Measurements from ENCODE around the gene GOLT1B.

DNA sequence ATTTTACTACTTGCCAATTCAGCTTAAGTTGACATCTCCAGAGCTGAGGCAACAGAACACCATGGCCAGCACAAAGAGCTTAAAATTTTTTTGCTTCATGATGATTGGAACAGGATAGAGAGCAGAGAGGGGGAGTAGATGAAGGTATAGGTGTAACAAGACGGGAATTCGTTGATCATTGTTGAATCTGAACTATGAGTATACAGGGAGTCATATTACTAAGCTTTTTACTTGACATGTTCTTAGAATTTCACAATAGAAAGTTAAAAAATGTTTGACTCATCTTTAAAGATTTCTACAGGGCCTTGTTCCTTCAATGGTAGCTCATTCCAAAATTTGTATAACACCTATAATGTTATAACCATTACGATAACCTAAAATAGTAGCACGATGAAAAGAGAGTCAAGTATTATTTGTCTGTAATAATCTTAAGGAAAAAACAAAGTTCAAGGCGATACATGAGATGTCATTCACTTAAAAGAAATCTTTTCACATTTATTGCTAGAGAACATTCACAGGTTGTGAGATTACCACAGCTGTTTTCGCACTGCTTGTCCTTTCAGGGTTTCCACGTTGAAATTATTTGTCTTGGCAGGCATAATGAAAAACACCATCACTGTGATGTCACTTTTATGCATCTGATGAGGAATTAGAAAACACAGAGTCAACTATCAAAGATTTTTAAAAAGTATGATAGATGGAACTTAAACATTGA lies 58.4 kb downstream of the GOLT1B start:
- TF ChIP-seq, protein P1, sequence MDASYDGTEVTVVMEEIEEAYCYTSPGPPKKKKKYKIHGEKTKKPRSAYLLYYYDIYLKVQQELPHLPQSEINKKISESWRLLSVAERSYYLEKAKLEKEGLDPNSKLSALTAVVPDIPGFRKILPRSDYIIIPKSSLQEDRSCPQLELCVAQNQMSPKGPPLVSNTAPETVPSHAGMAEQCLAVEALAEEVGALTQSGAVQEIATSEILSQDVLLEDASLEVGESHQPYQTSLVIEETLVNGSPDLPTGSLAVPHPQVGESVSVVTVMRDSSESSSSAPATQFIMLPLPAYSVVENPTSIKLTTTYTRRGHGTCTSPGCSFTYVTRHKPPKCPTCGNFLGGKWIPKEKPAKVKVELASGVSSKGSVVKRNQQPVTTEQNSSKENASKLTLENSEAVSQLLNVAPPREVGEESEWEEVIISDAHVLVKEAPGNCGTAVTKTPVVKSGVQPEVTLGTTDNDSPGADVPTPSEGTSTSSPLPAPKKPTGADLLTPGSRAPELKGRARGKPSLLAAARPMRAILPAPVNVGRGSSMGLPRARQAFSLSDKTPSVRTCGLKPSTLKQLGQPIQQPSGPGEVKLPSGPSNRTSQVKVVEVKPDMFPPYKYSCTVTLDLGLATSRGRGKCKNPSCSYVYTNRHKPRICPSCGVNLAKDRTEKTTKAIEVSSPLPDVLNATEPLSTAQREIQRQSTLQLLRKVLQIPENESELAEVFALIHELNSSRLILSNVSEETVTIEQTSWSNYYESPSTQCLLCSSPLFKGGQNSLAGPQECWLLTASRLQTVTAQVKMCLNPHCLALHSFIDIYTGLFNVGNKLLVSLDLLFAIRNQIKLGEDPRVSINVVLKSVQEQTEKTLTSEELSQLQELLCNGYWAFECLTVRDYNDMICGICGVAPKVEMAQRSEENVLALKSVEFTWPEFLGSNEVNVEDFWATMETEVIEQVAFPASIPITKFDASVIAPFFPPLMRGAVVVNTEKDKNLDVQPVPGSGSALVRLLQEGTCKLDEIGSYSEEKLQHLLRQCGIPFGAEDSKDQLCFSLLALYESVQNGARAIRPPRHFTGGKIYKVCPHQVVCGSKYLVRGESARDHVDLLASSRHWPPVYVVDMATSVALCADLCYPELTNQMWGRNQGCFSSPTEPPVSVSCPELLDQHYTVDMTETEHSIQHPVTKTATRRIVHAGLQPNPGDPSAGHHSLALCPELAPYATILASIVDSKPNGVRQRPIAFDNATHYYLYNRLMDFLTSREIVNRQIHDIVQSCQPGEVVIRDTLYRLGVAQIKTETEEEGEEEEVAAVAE (CRISPR knock-in tag; IDR thresholded peaks at IDR 0.05; ENCODE audit: borderline replicate concordance), result no peak
- TF ChIP-seq, protein P2, sequence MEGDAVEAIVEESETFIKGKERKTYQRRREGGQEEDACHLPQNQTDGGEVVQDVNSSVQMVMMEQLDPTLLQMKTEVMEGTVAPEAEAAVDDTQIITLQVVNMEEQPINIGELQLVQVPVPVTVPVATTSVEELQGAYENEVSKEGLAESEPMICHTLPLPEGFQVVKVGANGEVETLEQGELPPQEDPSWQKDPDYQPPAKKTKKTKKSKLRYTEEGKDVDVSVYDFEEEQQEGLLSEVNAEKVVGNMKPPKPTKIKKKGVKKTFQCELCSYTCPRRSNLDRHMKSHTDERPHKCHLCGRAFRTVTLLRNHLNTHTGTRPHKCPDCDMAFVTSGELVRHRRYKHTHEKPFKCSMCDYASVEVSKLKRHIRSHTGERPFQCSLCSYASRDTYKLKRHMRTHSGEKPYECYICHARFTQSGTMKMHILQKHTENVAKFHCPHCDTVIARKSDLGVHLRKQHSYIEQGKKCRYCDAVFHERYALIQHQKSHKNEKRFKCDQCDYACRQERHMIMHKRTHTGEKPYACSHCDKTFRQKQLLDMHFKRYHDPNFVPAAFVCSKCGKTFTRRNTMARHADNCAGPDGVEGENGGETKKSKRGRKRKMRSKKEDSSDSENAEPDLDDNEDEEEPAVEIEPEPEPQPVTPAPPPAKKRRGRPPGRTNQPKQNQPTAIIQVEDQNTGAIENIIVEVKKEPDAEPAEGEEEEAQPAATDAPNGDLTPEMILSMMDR (CRISPR knock-in tag; IDR thresholded peaks at IDR 0.05), result no peak
- TF ChIP-seq POLR2AphosphoS5 (IDR thresholded peaks at IDR 0.05; ENCODE audit: low read depth, low read length) (no peak), IKZF4 (CRISPR knock-in tag; IDR thresholded peaks at IDR 0.05; ENCODE audit: borderline replicate concordance, low read depth, not compliant biosample characterization) (no peak), POLR2A (IDR thresholded peaks at IDR 0.05; ENCODE audit: insufficient read depth in 1 of 2, low read depth in 2 of 2, low read length in 2 of 2) (no peak), RAD21 (CRISPR knock-in tag; IDR thresholded peaks at IDR 0.05) (no peak), CBX5 (CRISPR knock-in tag; IDR thresholded peaks at IDR 0.05; ENCODE audit: borderline replicate concordance) (no peak), FOXP1 (IDR thresholded peaks at IDR 0.05) (no peak), FOXP1 (CRISPR knock-in tag; IDR thresholded peaks at IDR 0.05) (no peak)

Measured in HepG2 (cell line).